Adrenal gland (tissue), 12 donors: ENCODE data around the gene ZDHHC14. TPM values are rescaled to one million over a fixed set of nuclear protein-coding genes. Genes with fewer than 3 reads are reported as not detected.

Experiments
- DNase-seq, 7 donors: peaks; one replicate each; pipeline ENCODE4 v3.0.0-alpha.2; 2019 to 2020
- H3K27ac ChIP-seq, 5 donors: fragments of 200-600 bp; sonication (generic) in 4 of 5; 1 replicate in 3 of 5; 2 replicates in 2 of 5; pipeline versions ENCODE4 v1.5.1 to v1.8.0; 2016 to 2020; ENCODE audit warnings: mild to moderate bottlenecking in 1 of 5
- H3K27me3 ChIP-seq: fragments of 200-600 bp; 2 replicates; pipeline ENCODE4 v1.8.0; 2021
- H3K36me3 ChIP-seq, 2 donors: fragments of 200-600 bp; replicated peaks in 1 of 2; 1 replicate in 1 of 2; 2 replicates in 1 of 2; pipeline versions ENCODE4 v1.5.1 to v1.8.0; 2018 to 2022
- H3K4me1 ChIP-seq, 2 donors: fragments of 200-600 bp; replicated peaks in 1 of 2; 1 replicate in 1 of 2; 2 replicates in 1 of 2; pipeline versions ENCODE4 v1.5.1 to v1.8.0; 2018 to 2021
- H3K4me3 ChIP-seq, 4 donors: fragments of 200-600 bp; sonication (generic) in 3 of 4; one replicate each; pipeline ENCODE4 v1.5.1; 2016 to 2018
- H3K9me3 ChIP-seq, 3 donors: fragments of 200-600 bp; sonication (generic) in 1 of 3; replicated peaks in 1 of 3; 1 replicate in 2 of 3; 2 replicates in 1 of 3; pipeline versions ENCODE4 v1.5.1 to v1.8.0; 2016 to 2021
- CTCF ChIP-seq, 6 experiments: fragments of 450-650 bp in 4 of 6; fragments of 200-600 bp in 2 of 6; sonication (generic) in 1 of 6; IDR thresholded peaks; 1 replicate in 5 of 6; 2 replicates in 1 of 6; pipeline versions ENCODE4 v1.5.1 to v1.8.0; 2016 to 2021; ENCODE audit warnings: antibody characterized with exemption in 6 of 6, mild to moderate bottlenecking in 2 of 6, moderate library complexity in 1 of 6
- POLR2A ChIP-seq, 2 donors: fragments of 450-650 bp; IDR thresholded peaks; one replicate each; pipeline ENCODE4 v1.6.1; 2017; ENCODE audit warnings: antibody characterized with exemption in 2 of 2, mild to moderate bottlenecking in 2 of 2, moderate library complexity in 1 of 2
- WGBS, 4 donors: extraction: QIAGEN DNeasy Blood & Tissue Kit in 2 of 4; methylation state at CpG; one replicate each; pipeline versions ENCODE4 v1.1.5 to v1.1.7; 2013 to 2017; 5-methylcytosine and 5-hydroxymethylcytosine counted together
- intact Hi-C, 2 donors: fragments of 100-400 bp; cut with DNase I; formaldehyde crosslinking; loops; one replicate each; pipeline versions ENCODE4 v1.14.1 to v1.15.0; 2022 to 2023
- polyA plus RNA-seq, 3 donors: library from polyadenylated mRNA; stranded (reverse); fragments of 200-250 nt in 2 of 3; fragments of 350-450 nt in 1 of 3; fragmentation: Illumina TruSeq in 1 of 3; extraction: RNeasy Lipid Tissue Mini Kit (QIAGEN cat#74804) in 1 of 3; gene quantifications; one replicate each; pipeline ENCODE4 v1.2.3, GENCODE V29; 2013 to 2014
- total RNA-seq, 9 donors: library from RNA; depleted of rRNA in 4 of 9; stranded (reverse); fragments of >200 nt in 4 of 9; fragments of 120-200 nt in 1 of 9; fragmentation: NEBNext Ultra II Directional in 1 of 9; extraction: Animal tissue kit (Norgen Biotek cat#: 25700) in 1 of 9; gene quantifications; one replicate each; pipeline versions ENCODE4 v1.1.0 to v1.2.4, GENCODE V29; 2013 to 2023
- donor health status: healthy with polysubstance abuse.
- donor health status: Bipolar disorder and iron deficiency.
- donor health status: DM: yes; HTN: yes; CAD: no.
- donor health status: DM: no; HTN: no; CAD: no.
- donor health status: DM: no; HTN: no; CAD: no.
- donor health status: DM: yes; HTN: yes; CAD: no.

The ZDHHC14 gene
- total and polyA plus RNA-seq, 12 donors: 3.8 to 14.3 (median 8.8) TPM

GRCh38 chr6:157552820-157553485 is 172.0 kb downstream of the ZDHHC14 start:
- DNase-seq: no peak
- H3K36me3 ChIP-seq: no peaks in the 10 kb centered on the region
- 84 to 92% (median 91%) methylated on average over 5 of the region's 5 CpGs for WGBS, 4 donors
- TF ChIP-seq CTCF (IDR thresholded peaks at IDR 0.05): no peak
- no peak for TF ChIP-seq POLR2A (IDR thresholded peaks at IDR 0.05)
- H3K27ac ChIP-seq: no peak overlapping the region
- no peaks in the 10 kb centered on the region for H3K27me3 ChIP-seq
- no peaks in the 10 kb centered on the region for H3K4me1 ChIP-seq
- intact Hi-C loops: no loop called here
- no peak overlapping the region for H3K4me3 ChIP-seq
- H3K9me3 ChIP-seq: no peaks in the 10 kb centered on the region

- Histone ChIP-seq H3K27me3 (no peaks in the 10 kb centered on the region), H3K36me3 (no peaks in the 10 kb centered on the region), H3K27ac (no peak overlapping the region), H3K4me3 (no peak overlapping the region), H3K4me1 (no peaks in the 10 kb centered on the region), H3K9me3 (no peaks in the 10 kb centered on the region)
- 77 to 100% (median 92%) methylated on average over 2 of the region's 2 CpGs for WGBS, 4 donors
- TF ChIP-seq CTCF (IDR thresholded peaks at IDR 0.05): no peak
- TF ChIP-seq POLR2A (IDR thresholded peaks at IDR 0.05): no peak
- intact Hi-C loops: no loop called here
- DNase-seq: no peak
Observed at GRCh38 chr6:157554747-157555146, 173.8 kb downstream of the ZDHHC14 start.

DNA sequence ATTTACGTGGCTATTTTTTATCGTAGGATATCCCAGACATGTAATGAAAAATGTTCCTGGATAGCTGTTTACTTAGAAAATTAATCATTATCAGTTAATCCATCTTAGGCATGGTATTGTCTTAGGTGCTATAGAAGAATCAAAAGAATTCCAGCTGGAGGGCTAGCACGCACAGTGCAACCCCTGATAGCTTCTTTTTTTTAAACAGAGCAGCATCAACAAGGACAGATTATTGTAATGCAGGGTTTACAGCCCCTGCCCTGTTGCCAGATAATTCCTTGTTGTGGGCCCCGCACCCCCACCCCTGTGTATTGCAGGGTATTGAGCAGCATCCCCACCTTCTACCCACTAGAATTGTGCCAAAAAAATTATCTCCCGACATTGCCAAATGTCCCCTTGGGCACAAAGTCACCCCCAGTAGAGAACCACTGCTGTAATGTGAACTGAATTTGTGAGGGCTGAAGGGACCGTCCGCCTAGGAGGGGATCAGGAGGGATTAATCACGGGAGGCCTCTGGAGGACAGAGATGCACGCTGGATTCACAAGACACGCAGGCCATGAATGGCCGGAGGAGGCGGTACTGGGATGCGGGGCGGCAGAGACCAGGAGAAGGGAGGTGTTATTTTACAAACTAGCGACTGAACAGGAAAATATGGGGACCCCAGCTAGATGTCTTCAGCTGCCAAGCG is 174.6 kb downstream of the ZDHHC14 start:
- 83 to 94% (median 88%) methylated on average over 16 of the region's 16 CpGs for WGBS, 4 donors
- no peaks in the 10 kb centered on the region for H3K4me1 ChIP-seq
- no peaks in the 10 kb centered on the region for H3K27me3 ChIP-seq
- H3K9me3 ChIP-seq: no peaks in the 10 kb centered on the region
- intact Hi-C loops: no loop called here
- TF ChIP-seq CTCF (IDR thresholded peaks at IDR 0.05): no peak
- TF ChIP-seq POLR2A (IDR thresholded peaks at IDR 0.05): no peak
- no peak for DNase-seq
- H3K4me3 ChIP-seq: no peak overlapping the region
- no peak overlapping the region for H3K27ac ChIP-seq
- no peaks in the 10 kb centered on the region for H3K36me3 ChIP-seq

DNA sequence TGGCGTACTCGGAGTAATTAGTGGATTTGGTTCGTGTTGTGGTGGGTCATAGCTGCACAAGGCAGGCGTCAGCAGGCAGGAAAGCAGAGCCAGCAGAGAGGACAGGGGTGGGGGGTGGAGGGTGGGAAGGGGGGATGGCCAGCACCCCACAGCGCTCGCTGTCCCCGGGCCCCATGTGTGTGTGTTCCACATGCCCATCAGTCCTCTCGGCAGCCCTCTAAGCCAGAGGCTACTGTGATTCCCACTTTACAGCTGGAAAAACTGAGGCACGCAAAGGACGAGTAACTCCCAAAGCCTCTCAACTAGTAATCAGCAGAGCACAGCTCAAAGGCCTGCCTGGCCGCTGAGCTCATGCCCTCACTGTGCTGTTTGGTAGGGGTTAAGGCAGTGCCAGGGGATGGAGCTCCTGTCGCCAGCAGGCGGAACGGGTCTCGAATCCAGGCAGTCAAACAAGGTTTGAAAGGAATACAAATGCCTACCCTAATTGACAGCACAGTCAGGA is 175.2 kb downstream of the ZDHHC14 start:
- DNase-seq: no peak
- H3K27me3 ChIP-seq: no peaks in the 10 kb centered on the region
- no peaks in the 10 kb centered on the region for H3K4me1 ChIP-seq
- intact Hi-C loops: no loop called here
- no peak for TF ChIP-seq POLR2A (IDR thresholded peaks at IDR 0.05)
- H3K36me3 ChIP-seq: no peaks in the 10 kb centered on the region
- H3K4me3 ChIP-seq: no peak overlapping the region
- H3K27ac ChIP-seq: no peak overlapping the region
- 90 to 94% (median 92%) methylated on average over 13 to 15 of the region's 15 CpGs for WGBS, 4 donors
- no peaks in the 10 kb centered on the region for H3K9me3 ChIP-seq
